Bronchial epithelial cell (primary cell): ENCODE data around the gene TIMP3. TPM values are rescaled to one million over a fixed set of nuclear protein-coding genes. Genes with fewer than 3 reads are reported as not detected.

Experiments used
- DNase-seq: peaks from one replicate; pipeline ENCODE4 v3.0.0-alpha.2; 2010; ENCODE audit warnings: low read depth
- FAIRE-seq: peaks from 2 replicates; lab custom pipeline; 2011; peaks lifted over from hg19 to GRCh38; lab: Jason Lieb, UNC
- H3K27me3 ChIP-seq: 2 replicates; pipeline ENCODE4 v1.5.1; 2011; ENCODE audit warnings: low read length; ENCODE audit not compliant: control insufficient read depth, insufficient read depth
- H3K36me3 ChIP-seq: 2 replicates; pipeline ENCODE4 v1.5.1; 2011; ENCODE audit warnings: low read length; ENCODE audit not compliant: control insufficient read depth, insufficient read depth
- H3K4me3 ChIP-seq: 2 replicates; pipeline ENCODE4 v1.5.1; 2011; ENCODE audit warnings: mild to moderate bottlenecking, low read depth, low read length, control low read depth
- total RNA-seq: library from RNA; depleted of rRNA; stranded (reverse); fragments of >200 nt; gene quantifications from 2 replicates; pipeline ENCODE4 v1.2.1, GENCODE V29; 2014
- TF ChIP-seq, protein P1 (sequence below): IDR thresholded peaks from 2 replicates; pipeline ENCODE4 v1.5.1; 2011; ENCODE audit warnings: mild to moderate bottlenecking, moderate library complexity, low read length, control low read depth, inconsistent platforms; ENCODE audit not compliant: insufficient read depth, severe bottlenecking

TIMP3 gene
- total RNA-seq, 1 donor from 2014 or later = 71.1 TPM

- no peaks in the 10 kb centered on the region for H3K36me3 ChIP-seq
- H3K27me3 ChIP-seq = no peaks in the 10 kb centered on the region
- TF ChIP-seq, protein P1, sequence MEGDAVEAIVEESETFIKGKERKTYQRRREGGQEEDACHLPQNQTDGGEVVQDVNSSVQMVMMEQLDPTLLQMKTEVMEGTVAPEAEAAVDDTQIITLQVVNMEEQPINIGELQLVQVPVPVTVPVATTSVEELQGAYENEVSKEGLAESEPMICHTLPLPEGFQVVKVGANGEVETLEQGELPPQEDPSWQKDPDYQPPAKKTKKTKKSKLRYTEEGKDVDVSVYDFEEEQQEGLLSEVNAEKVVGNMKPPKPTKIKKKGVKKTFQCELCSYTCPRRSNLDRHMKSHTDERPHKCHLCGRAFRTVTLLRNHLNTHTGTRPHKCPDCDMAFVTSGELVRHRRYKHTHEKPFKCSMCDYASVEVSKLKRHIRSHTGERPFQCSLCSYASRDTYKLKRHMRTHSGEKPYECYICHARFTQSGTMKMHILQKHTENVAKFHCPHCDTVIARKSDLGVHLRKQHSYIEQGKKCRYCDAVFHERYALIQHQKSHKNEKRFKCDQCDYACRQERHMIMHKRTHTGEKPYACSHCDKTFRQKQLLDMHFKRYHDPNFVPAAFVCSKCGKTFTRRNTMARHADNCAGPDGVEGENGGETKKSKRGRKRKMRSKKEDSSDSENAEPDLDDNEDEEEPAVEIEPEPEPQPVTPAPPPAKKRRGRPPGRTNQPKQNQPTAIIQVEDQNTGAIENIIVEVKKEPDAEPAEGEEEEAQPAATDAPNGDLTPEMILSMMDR = no peak
- DNase-seq = no peak
- no peak for FAIRE-seq
- no peak overlapping the region for H3K4me3 ChIP-seq
Observed at GRCh38 chr22:32888976-32889375, 87.5 kb downstream of the TIMP3 start.

GRCh38 chr22:32896891-32897290 lies 95.4 kb downstream of the TIMP3 start:
- H3K27me3 ChIP-seq = no peaks in the 10 kb centered on the region
- no peak for DNase-seq
- TF ChIP-seq, protein P1 = no peak

GRCh38 chr22:32897400-32897799 lies 95.9 kb downstream of the TIMP3 start:
- Histone ChIP-seq H3K36me3 (no peaks in the 10 kb centered on the region), H3K4me3 (no peak overlapping the region), H3K27me3 (no peaks in the 10 kb centered on the region)
- TF ChIP-seq, protein P1 = no peak
- FAIRE-seq (peak; percentile 43), DNase-seq (peak; percentile 97)

More at GRCh38 chr22:32896891-32897290, 95.4 kb downstream of the TIMP3 start:
- peak; percentile 28 for FAIRE-seq
- Histone ChIP-seq H3K4me3 (no peak overlapping the region), H3K36me3 (no peaks in the 10 kb centered on the region)

DNA sequence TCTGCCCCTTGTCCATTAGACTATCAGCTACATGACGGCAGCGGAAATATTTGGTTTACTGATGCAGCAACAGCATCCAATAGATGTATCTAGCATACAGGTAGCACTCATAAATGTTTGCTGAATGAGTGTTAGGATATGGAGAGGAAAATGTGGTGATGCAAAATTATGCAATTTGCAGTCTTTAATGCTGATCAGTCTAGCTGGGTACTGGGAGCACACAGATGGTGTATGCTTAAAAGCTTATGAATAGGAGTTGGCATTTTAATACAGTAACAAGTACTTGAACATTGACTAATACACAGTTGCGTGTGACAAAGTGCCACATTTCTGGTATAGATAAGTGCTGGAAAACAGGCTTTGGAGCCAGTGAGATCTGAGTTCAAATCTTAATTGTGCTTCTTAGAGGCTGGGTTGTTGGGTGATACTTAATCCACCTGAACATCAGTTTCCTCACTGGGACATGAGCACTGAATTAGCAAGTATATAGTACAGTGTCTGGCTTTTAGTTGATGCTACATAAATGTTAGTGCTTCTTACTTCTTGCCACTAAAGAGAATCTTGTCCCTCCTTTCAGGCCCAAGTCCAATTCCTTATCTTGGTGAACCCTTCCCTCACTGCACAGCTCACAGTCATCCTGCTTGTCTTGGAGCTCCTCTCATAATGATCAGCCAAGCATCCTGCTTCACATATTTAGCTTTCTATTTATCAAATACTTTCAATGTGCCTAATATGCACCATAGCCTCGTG lies 99.6 kb downstream of the TIMP3 start:
- Histone ChIP-seq H3K4me3 (no peak overlapping the region), H3K27me3 (no peaks in the 10 kb centered on the region), H3K36me3 (no peaks in the 10 kb centered on the region)
- peak; percentile 31 for DNase-seq
- TF ChIP-seq, protein P1 = no peak
- no peak for FAIRE-seq

DNA sequence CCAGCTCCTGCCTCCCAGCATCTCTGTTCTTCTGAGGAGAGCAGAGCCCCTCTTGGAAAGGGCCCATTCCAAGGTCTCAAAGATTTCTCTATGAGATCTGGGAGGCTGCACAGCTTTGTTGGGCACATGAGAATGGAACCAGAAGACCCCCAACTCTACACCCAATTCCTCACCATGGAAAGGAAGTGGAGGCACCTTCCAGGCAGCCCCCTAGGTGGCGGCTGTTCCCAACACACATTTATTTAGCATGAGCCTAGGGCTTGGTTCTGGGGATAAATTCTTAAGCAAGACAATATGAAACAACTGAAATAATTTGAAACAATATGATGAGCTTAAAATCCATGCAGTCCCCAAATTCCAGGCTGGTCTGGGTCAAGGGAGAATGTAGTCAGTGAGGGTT lies 100.4 kb downstream of the TIMP3 start:
- no peak for FAIRE-seq
- H3K4me3 ChIP-seq = no peak overlapping the region
- TF ChIP-seq, protein P1 = no peak

More for the DNA sequence above, 100.4 kb downstream of the TIMP3 start:
- Histone ChIP-seq H3K36me3 (no peaks in the 10 kb centered on the region), H3K27me3 (no peaks in the 10 kb centered on the region)
- DNase-seq = no peak
